ENCODE results near the gene MARK3.

MARK3 gene

GRCh38 chr14:103528146-103528586 is 143.0 kb downstream of the MARK3 start:
- DNase-seq, result no peak

- DNase-seq, result peak; percentile 90
Observed at GRCh38 chr14:103528587-103529382, 143.6 kb downstream of the MARK3 start, which contains the start of gene TRMT61A. TRMT61A (plus strand) TSS chr14:103529196; CDS start chr14:103529979, 783 bp downstream.

GRCh38 chr14:103529383-103530365 is 144.5 kb downstream of the MARK3 start:
- DNase-seq, result no peak

- DNase-seq, result no peak
Observed at GRCh38 chr14:103530390-103530789, 145.2 kb downstream of the MARK3 start.

- no peak for DNase-seq
Observed at GRCh38 chr14:103530831-103531230, 145.6 kb downstream of the MARK3 start.

GRCh38 chr14:103531421-103532215 is 146.4 kb downstream of the MARK3 start:
- no peak for DNase-seq

- DNase-seq, result no peak
Observed at GRCh38 chr14:103532216-103533136, 147.3 kb downstream of the MARK3 start.

- no peak for DNase-seq
Observed at GRCh38 chr14:103533137-103533998, 148.2 kb downstream of the MARK3 start.

GRCh38 chr14:103533999-103534575 is 148.9 kb downstream of the MARK3 start:
- no peak for DNase-seq

GRCh38 chr14:103534576-103535061 is 149.4 kb downstream of the MARK3 start:
- no peak for DNase-seq

GRCh38 chr14:103535081-103535890 is 150.1 kb downstream of the MARK3 start:
- DNase-seq, result no peak

- DNase-seq, result no peak
Observed at GRCh38 chr14:103535891-103536565, 150.8 kb downstream of the MARK3 start.

GRCh38 chr14:103536693-103537092 is 151.5 kb downstream of the MARK3 start:
- no peak for DNase-seq

- DNase-seq, result no peak
Observed at GRCh38 chr14:103537175-103537990, 152.2 kb downstream of the MARK3 start.

- no peak for DNase-seq
Observed at GRCh38 chr14:103538291-103539055, 153.3 kb downstream of the MARK3 start.

- DNase-seq, result no peak
Observed at GRCh38 chr14:103539056-103539825, 154.0 kb downstream of the MARK3 start.

All from fibroblast of skin of scalp (primary cell).